IMR-90 (cell line): Measurements from ENCODE around the gene UCP2. TPM values are rescaled to one million over a fixed set of nuclear protein-coding genes. Genes with fewer than 3 reads are reported as not detected.

ENCODE experiments used
- ATAC-seq: fragments of 200-7000 bp; cut with Tn5 transposase; 2 replicates; pipeline ENCODE4 v1.9.1; 2020; ENCODE audit warnings: low read depth, mild to moderate bottlenecking, moderate library complexity
- BruUV-seq: library from RNA; stranded (reverse); fragments of 400-500 nt; replicated peaks from 2 replicates; lab custom pipeline; 2021; lab: Mats Ljungman, UMichigan
- CTCF ChIA-PET: fragments of 300-600 bp; formaldehyde crosslinking; extraction: SDS; loops from one replicate; lab custom pipeline; 2021; ENCODE audit warnings: antibody characterized with exemption; lab: Yijun Ruan, JAX
- POLR2A ChIA-PET: fragments of 300-600 bp; sonication (Branson Sonifier 250); formaldehyde crosslinking; loops from one replicate; lab custom pipeline; 2022; ENCODE audit warnings: antibody characterized with exemption; ENCODE audit not compliant: unreplicated experiment; lab: Charles Lee
- DNase-seq: peaks from one replicate; pipeline ENCODE4 v3.0.0; 2013
- H2AFZ ChIP-seq: replicated peaks from 2 replicates; pipeline ENCODE3; 2013; ENCODE audit warnings: low read length, mild to moderate bottlenecking; ENCODE audit not compliant: poor library complexity
- H2AK5ac ChIP-seq: 2 replicates; pipeline ENCODE4 v1.6.1; 2013; ENCODE audit warnings: low read depth, low read length, inconsistent platforms
- H2AK9ac ChIP-seq: replicated peaks from 2 replicates; pipeline ENCODE3; 2013; ENCODE audit warnings: mild to moderate bottlenecking, low read depth, low read length, moderate library complexity; ENCODE audit not compliant: poor library complexity
- H2BK120ac ChIP-seq: 2 replicates; pipeline ENCODE4 v1.6.1; 2013; ENCODE audit warnings: low read depth, low read length, inconsistent platforms
- H2BK15ac ChIP-seq: 3 replicates; pipeline ENCODE4 v1.6.1; 2013; ENCODE audit warnings: low read depth, low read length, inconsistent platforms
- H2BK20ac ChIP-seq: 2 replicates; pipeline ENCODE4 v1.6.1; 2013; ENCODE audit warnings: low read depth, mild to moderate bottlenecking, inconsistent platforms, low read length, moderate library complexity
- H2BK5ac ChIP-seq: 2 replicates; pipeline ENCODE4 v1.6.1; 2013; ENCODE audit warnings: mild to moderate bottlenecking, low read depth, low read length, inconsistent platforms; ENCODE audit not compliant: poor library complexity, severe bottlenecking
- H3K14ac ChIP-seq: replicated peaks from 2 replicates; pipeline ENCODE4 v1.6.1; 2013; ENCODE audit warnings: low read depth, low read length, inconsistent platforms
- H3K18ac ChIP-seq: 2 replicates; pipeline ENCODE4 v1.6.1; 2013; ENCODE audit warnings: low read depth, low read length, control low read depth
- H3K23ac ChIP-seq: 2 replicates; pipeline ENCODE4 v1.6.1; 2013; ENCODE audit warnings: low read depth, low read length, inconsistent platforms
- H3K27ac ChIP-seq: 2 replicates; pipeline ENCODE4 v1.5.1; 2013; ENCODE audit warnings: mild to moderate bottlenecking, control low read depth, low read length; ENCODE audit not compliant: insufficient read depth
- H3K27me3 ChIP-seq: 2 replicates; pipeline ENCODE4 v1.6.1; 2013; ENCODE audit warnings: low read length; ENCODE audit not compliant: control insufficient read depth, insufficient read depth
- H3K36me3 ChIP-seq: 2 replicates; pipeline ENCODE4 v1.6.1; 2013; ENCODE audit warnings: low read length, mixed read lengths; ENCODE audit not compliant: control insufficient read depth, insufficient read depth
- H3K4ac ChIP-seq: 2 replicates; pipeline ENCODE4 v1.6.1; 2013; ENCODE audit warnings: low read depth, low read length, inconsistent platforms
- H3K4me1 ChIP-seq: 2 replicates; pipeline ENCODE4 v1.6.1; 2013; ENCODE audit warnings: low read length, mixed read lengths; ENCODE audit not compliant: control insufficient read depth, insufficient read depth
- H3K4me2 ChIP-seq: 2 replicates; pipeline ENCODE4 v1.6.1; 2013; ENCODE audit warnings: low read depth, mild to moderate bottlenecking, control low read depth, low read length, moderate library complexity
- H3K4me3 ChIP-seq: 2 replicates; pipeline ENCODE4 v1.5.1; 2013; ENCODE audit warnings: low read depth, mild to moderate bottlenecking, control low read depth, low read length, moderate library complexity; ENCODE audit not compliant: insufficient read depth
- H3K56ac ChIP-seq: 2 replicates; pipeline ENCODE4 v1.6.1; 2013; ENCODE audit warnings: low read length, inconsistent platforms; ENCODE audit not compliant: insufficient read depth; ENCODE audit errors: extremely low read depth
- H3K79me1 ChIP-seq, 2 experiments: 2 replicates each; pipeline ENCODE4 v1.6.1; 2013; ENCODE audit warnings: low read length in 2 of 2, inconsistent platforms in 1 of 2, low read depth in 1 of 2
- H3K9ac ChIP-seq: 2 replicates; pipeline ENCODE4 v1.6.1; 2013; ENCODE audit warnings: low read depth, low read length, control low read depth
- H3K9me1 ChIP-seq: 2 replicates; pipeline ENCODE4 v1.6.1; 2013; ENCODE audit warnings: low read length, inconsistent platforms; ENCODE audit not compliant: insufficient read depth
- H3K9me3 ChIP-seq: 2 replicates; pipeline ENCODE4 v1.6.1; 2013; ENCODE audit warnings: low read length; ENCODE audit not compliant: control insufficient read depth, insufficient read depth
- H4K20me1 ChIP-seq: 2 replicates; pipeline ENCODE4 v1.6.1; 2013; ENCODE audit warnings: low read length, inconsistent platforms; ENCODE audit not compliant: insufficient read depth
- H4K5ac ChIP-seq: 2 replicates; pipeline ENCODE4 v1.6.1; 2013; ENCODE audit warnings: mild to moderate bottlenecking, low read depth, low read length, control low read depth
- H4K8ac ChIP-seq, 2 experiments: 2 replicates each; pipeline ENCODE4 v1.6.1; 2013; ENCODE audit warnings: low read depth in 2 of 2, low read length in 2 of 2, control low read depth in 1 of 2, inconsistent platforms in 1 of 2
- H4K91ac ChIP-seq: 2 replicates; pipeline ENCODE4 v1.6.1; 2013; ENCODE audit warnings: low read depth, low read length, inconsistent platforms; ENCODE audit not compliant: insufficient read depth
- CEBPB ChIP-seq: IDR thresholded peaks from 2 replicates; pipeline ENCODE4 v1.6.1; 2012; ENCODE audit warnings: low read depth, low read length, improper control_type of control experiment
- CTCF ChIP-seq: conservative IDR thresholded peaks from 2 replicates; pipeline ENCODE4 v1.5.1; 2012; ENCODE audit warnings: mild to moderate bottlenecking, low read depth, low read length, improper control_type of control experiment
- FOS ChIP-seq: fragments of 150-350 bp; IDR thresholded peaks from 2 replicates; pipeline ENCODE4 v1.6.1; 2016; ENCODE audit warnings: low read depth, low read length
- MAFK ChIP-seq: IDR thresholded peaks from 2 replicates; pipeline ENCODE4 v1.6.1; 2012; ENCODE audit warnings: low read depth, low read length, improper control_type of control experiment
- MAZ ChIP-seq: IDR thresholded peaks from 2 replicates; pipeline ENCODE4 v1.6.1; 2012; ENCODE audit warnings: low read depth, mild to moderate bottlenecking, low read length, improper control_type of control experiment, moderate library complexity, borderline replicate concordance
- MXI1 ChIP-seq: IDR thresholded peaks from 2 replicates; pipeline ENCODE4 v1.6.1; 2012; ENCODE audit warnings: low read depth, mild to moderate bottlenecking, low read length, moderate library complexity, borderline replicate concordance
- POLR2A ChIP-seq: IDR thresholded peaks from 2 replicates; pipeline ENCODE4 v1.6.1; 2012; ENCODE audit warnings: mild to moderate bottlenecking, low read depth, low read length
- WGBS, 2 experiments: methylation state at CpG; one replicate each; pipeline versions ENCODE4 v1.1.5 to v1.1.7; 2013; ENCODE audit warnings: missing lambda C conversion rate in 2 of 2; ENCODE audit not compliant: insufficient read length in 1 of 2; ENCODE audit errors: extremely low coverage in 2 of 2; 5-methylcytosine and 5-hydroxymethylcytosine counted together
- dilution Hi-C: fragments of 300-500 bp; cut with HindIII; formaldehyde crosslinking; loops from one replicate; pipeline ENCODE4 v1.14.3; 2018; ENCODE audit warnings: low sequenced_read_pairs; ENCODE audit not compliant: unreplicated experiment
- in situ Hi-C: fragments of 300-500 bp; cut with MboI; formaldehyde crosslinking; loops from 3 replicates; pipeline ENCODE4 v1.14.3; 2019; ENCODE audit warnings: low sequenced_read_pairs, inconsistent platforms, mixed read lengths
- intact Hi-C: fragments of 100-400 bp; cut with micrococcal nuclease; formaldehyde crosslinking; loops from 2 replicates; pipeline ENCODE4 v1.10.0; 2022
- polyA plus RNA-seq, 3 experiments: library from polyadenylated mRNA; depleted of rRNA; stranded (reverse); fragments of >200 nt; gene quantifications; 2 replicates each; pipeline ENCODE4 v1.2.3, GENCODE V29; 2012; ENCODE audit warnings: low replicate concordance in 1 of 3
- total RNA-seq: library from RNA; depleted of rRNA; stranded (reverse); fragments of >200 nt; gene quantifications from 2 replicates; pipeline ENCODE4 v1.2.3, GENCODE V29; 2012
- TF ChIP-seq, protein P1 (sequence below): fragments of 150-350 bp; IDR thresholded peaks from 2 replicates; pipeline ENCODE4 v1.6.1; 2017; ENCODE audit warnings: mild to moderate bottlenecking, antibody characterized with exemption, low read length, low read depth

The UCP2 gene
- total and polyA plus RNA-seq, 2 of the 4 experiments (the other 2 are of a cell fraction), result 2.0 to 11.9 TPM

DNA sequence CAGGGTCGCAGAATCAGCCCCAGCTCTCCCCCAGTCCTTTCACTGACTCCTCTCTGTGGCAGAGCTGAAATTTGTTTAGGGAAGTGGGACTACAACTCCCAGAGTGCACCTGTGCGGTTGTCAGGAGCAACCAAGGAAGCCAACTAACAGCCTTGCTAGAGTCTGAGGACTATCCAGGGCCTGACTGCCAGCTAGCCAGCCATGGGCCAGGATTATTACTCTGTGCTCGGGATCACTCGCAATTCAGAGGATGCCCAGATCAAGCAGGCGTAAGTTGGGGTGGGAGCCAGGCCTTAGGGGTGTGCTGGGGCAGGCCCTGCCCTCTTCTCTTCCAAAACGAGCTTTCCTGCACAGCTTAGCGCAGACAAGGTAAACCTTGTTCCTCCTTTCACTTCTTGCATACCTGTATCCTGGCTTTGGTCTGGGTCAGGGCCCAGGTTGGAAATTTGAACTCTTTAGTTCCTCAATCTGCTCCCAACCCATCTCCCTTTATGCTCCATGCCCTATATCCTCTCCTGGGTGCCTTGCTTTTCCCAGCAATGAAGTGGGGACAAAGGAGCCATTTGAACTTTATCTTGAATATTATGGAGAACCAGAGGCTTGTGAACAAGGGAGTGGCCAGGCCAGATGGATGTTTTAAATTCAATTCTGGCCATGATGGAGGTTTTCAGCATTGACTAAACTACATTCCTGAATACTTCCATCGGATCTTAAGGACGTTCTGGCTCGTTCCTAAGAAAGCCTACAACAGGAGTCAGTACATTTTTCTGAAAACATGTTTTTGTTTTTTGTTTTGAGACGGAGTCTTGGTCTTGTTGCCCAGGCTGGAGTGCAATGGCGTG lies 31.6 kb downstream of the UCP2 start, which contains the start of gene DNAJB13 (continued):
- TF ChIP-seq CTCF (no peak), CEBPB (no peak)

DNA sequence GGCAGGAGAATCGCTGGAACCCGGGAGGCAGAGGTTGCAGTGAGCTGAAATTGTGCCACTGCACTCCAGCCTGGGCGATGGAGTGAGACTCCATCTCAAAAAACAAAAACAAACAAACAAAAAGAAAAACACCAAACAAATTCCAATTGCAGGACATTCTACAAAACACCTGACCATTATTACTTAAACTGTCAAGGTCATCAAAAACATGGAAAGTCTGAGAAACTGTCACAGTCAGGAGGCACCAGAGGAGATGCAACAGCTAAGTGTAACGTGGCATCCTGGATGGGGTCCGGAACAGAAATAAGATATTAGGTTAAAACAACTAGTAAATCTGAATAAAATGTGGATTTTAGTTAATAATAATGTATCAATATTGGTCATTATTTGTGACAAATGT lies 32.7 kb downstream of the UCP2 start:
- no peak overlapping the region for H3K9ac ChIP-seq
- dilution Hi-C loops (no loop called here), intact Hi-C loops (no loop called here), in situ Hi-C loops (no loop called here)
- H3K27me3 ChIP-seq, result no peaks in the 10 kb centered on the region; the same call in 1 of the 2 replicates
- no peaks in the 10 kb centered on the region for H3K4me1 ChIP-seq
- H3K18ac ChIP-seq, result no peak overlapping the region
- ATAC-seq (no peak), DNase-seq (no peak)
- no peak overlapping the region for H3K4ac ChIP-seq
- H2BK5ac ChIP-seq, result no peak overlapping the region
- CTCF ChIA-PET, result no interaction called here
- no peak overlapping the region for H2AK5ac ChIP-seq
- H4K5ac ChIP-seq, result no peak overlapping the region
- POLR2A ChIA-PET, result no interaction called here
- no peak overlapping the region for H3K4me2 ChIP-seq
- H3K56ac ChIP-seq, result no peak overlapping the region
- H3K9me1 ChIP-seq, result 0 out of 2 replicates have a peak, but pooled peaks cover 4% of the 10 kb centered on the region
- no peak overlapping the region for H2BK15ac ChIP-seq
- no peaks in the 10 kb centered on the region for H3K79me1 ChIP-seq
- H4K8ac ChIP-seq, result no peak overlapping the region
- H3K9me3 ChIP-seq, result peaks cover 6% of the 10 kb centered on the region
- no peak overlapping the region for H3K14ac ChIP-seq
- H2AFZ ChIP-seq, result no peak overlapping the region
- no peak overlapping the region for H2AK9ac ChIP-seq
- no peak overlapping the region for H2BK120ac ChIP-seq
- no TSS peak for BruUV-seq
- no peak overlapping the region for H3K27ac ChIP-seq
- H3K23ac ChIP-seq, result no peak overlapping the region
- no CpG with 5 or more reads among the region's 5 CpGs for WGBS, 2 experiments
- TF ChIP-seq MAFK (peak; percentile 41; the same call in 1 of the 2 replicates), FOS (no peak), MXI1 (no peak), MAZ (no peak), CTCF (no peak), POLR2A (no peak)
- TF ChIP-seq, protein P1, sequence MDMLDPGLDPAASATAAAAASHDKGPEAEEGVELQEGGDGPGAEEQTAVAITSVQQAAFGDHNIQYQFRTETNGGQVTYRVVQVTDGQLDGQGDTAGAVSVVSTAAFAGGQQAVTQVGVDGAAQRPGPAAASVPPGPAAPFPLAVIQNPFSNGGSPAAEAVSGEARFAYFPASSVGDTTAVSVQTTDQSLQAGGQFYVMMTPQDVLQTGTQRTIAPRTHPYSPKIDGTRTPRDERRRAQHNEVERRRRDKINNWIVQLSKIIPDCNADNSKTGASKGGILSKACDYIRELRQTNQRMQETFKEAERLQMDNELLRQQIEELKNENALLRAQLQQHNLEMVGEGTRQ, result no peak
- H3K36me3 ChIP-seq, result no peaks in the 10 kb centered on the region
- no peak overlapping the region for H2BK20ac ChIP-seq
- H4K91ac ChIP-seq, result no peak overlapping the region
- H4K20me1 ChIP-seq, result no peaks in the 10 kb centered on the region
- H3K4me3 ChIP-seq, result no peak overlapping the region
